Transverse colon (tissue), 3 donors: ENCODE results near the gene GARIN6.

ENCODE experiments used
- EP300 ChIP-seq: sonication (generic); formaldehyde crosslinking; IDR thresholded peaks from one replicate; pipeline ENCODE4 v1.6.1; 2017; ENCODE audit warnings: antibody characterized with exemption, low read depth
- TF ChIP-seq, protein P1 (sequence below), 5 experiments: fragments of 200-600 bp in 3 of 5; fragments of 450-650 bp in 2 of 5; sonication (generic) in 3 of 5; IDR thresholded peaks; 1 replicate in 2 of 5; 2 replicates in 3 of 5; pipeline ENCODE4 v1.5.1; 2016 to 2017; ENCODE audit warnings: antibody characterized with exemption in 5 of 5, inconsistent platforms in 3 of 5, mild to moderate bottlenecking in 2 of 5, moderate library complexity in 1 of 5

DNA sequence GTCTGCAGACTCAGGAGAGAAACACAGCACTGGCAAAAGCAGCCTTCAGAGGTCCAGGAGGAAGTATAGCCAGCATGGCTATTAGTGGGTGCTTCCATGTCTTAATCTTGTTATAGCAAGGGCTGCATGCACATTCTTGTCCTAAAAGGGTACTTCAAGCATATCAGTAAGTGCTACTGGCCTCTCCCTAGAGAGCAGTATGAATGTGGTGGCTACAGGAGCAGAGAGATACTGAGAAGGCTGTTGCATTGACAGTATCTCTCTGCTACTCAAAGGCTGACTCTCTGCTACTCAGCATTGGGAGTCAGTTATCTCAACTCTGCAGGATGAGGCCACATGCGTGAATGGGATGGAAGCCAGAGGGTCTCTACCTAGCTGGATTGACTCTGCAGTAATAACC, 2.0 kb downstream of the GARIN6 start:
- TF ChIP-seq EP300: no peak
- TF ChIP-seq, protein P1, sequence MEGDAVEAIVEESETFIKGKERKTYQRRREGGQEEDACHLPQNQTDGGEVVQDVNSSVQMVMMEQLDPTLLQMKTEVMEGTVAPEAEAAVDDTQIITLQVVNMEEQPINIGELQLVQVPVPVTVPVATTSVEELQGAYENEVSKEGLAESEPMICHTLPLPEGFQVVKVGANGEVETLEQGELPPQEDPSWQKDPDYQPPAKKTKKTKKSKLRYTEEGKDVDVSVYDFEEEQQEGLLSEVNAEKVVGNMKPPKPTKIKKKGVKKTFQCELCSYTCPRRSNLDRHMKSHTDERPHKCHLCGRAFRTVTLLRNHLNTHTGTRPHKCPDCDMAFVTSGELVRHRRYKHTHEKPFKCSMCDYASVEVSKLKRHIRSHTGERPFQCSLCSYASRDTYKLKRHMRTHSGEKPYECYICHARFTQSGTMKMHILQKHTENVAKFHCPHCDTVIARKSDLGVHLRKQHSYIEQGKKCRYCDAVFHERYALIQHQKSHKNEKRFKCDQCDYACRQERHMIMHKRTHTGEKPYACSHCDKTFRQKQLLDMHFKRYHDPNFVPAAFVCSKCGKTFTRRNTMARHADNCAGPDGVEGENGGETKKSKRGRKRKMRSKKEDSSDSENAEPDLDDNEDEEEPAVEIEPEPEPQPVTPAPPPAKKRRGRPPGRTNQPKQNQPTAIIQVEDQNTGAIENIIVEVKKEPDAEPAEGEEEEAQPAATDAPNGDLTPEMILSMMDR (IDR thresholded peaks at IDR 0.05): no peak
